IMR-90 (cell line): ENCODE results near the gene RPGR. TPM values are rescaled to one million over a fixed set of nuclear protein-coding genes. Genes with fewer than 3 reads are reported as not detected.

Source experiments
- ATAC-seq: fragments of 200-7000 bp; cut with Tn5 transposase; 2 replicates; pipeline ENCODE4 v1.9.1; 2020; ENCODE audit warnings: low read depth, mild to moderate bottlenecking, moderate library complexity
- BruUV-seq: library from RNA; stranded (reverse); fragments of 400-500 nt; replicated peaks from 2 replicates; lab custom pipeline; 2021; lab: Mats Ljungman, UMichigan
- CTCF ChIA-PET: fragments of 300-600 bp; formaldehyde crosslinking; extraction: SDS; loops from one replicate; lab custom pipeline; 2021; ENCODE audit warnings: antibody characterized with exemption; lab: Yijun Ruan, JAX
- POLR2A ChIA-PET: fragments of 300-600 bp; sonication (Branson Sonifier 250); formaldehyde crosslinking; loops from one replicate; lab custom pipeline; 2022; ENCODE audit warnings: antibody characterized with exemption; ENCODE audit not compliant: unreplicated experiment; lab: Charles Lee
- DNase-seq: peaks from one replicate; pipeline ENCODE4 v3.0.0; 2013
- H2AFZ ChIP-seq: replicated peaks from 2 replicates; pipeline ENCODE3; 2013; ENCODE audit warnings: low read length, mild to moderate bottlenecking; ENCODE audit not compliant: poor library complexity
- H2AK5ac ChIP-seq: 2 replicates; pipeline ENCODE4 v1.6.1; 2013; ENCODE audit warnings: low read depth, low read length, inconsistent platforms
- H2AK9ac ChIP-seq: replicated peaks from 2 replicates; pipeline ENCODE3; 2013; ENCODE audit warnings: mild to moderate bottlenecking, low read depth, low read length, moderate library complexity; ENCODE audit not compliant: poor library complexity
- H2BK120ac ChIP-seq: 2 replicates; pipeline ENCODE4 v1.6.1; 2013; ENCODE audit warnings: low read depth, low read length, inconsistent platforms
- H2BK15ac ChIP-seq: 3 replicates; pipeline ENCODE4 v1.6.1; 2013; ENCODE audit warnings: low read depth, low read length, inconsistent platforms
- H2BK20ac ChIP-seq: 2 replicates; pipeline ENCODE4 v1.6.1; 2013; ENCODE audit warnings: low read depth, mild to moderate bottlenecking, inconsistent platforms, low read length, moderate library complexity
- H2BK5ac ChIP-seq: 2 replicates; pipeline ENCODE4 v1.6.1; 2013; ENCODE audit warnings: mild to moderate bottlenecking, low read depth, low read length, inconsistent platforms; ENCODE audit not compliant: poor library complexity, severe bottlenecking
- H3K14ac ChIP-seq: replicated peaks from 2 replicates; pipeline ENCODE4 v1.6.1; 2013; ENCODE audit warnings: low read depth, low read length, inconsistent platforms
- H3K18ac ChIP-seq: 2 replicates; pipeline ENCODE4 v1.6.1; 2013; ENCODE audit warnings: low read depth, low read length, control low read depth
- H3K23ac ChIP-seq: 2 replicates; pipeline ENCODE4 v1.6.1; 2013; ENCODE audit warnings: low read depth, low read length, inconsistent platforms
- H3K27ac ChIP-seq: 2 replicates; pipeline ENCODE4 v1.5.1; 2013; ENCODE audit warnings: mild to moderate bottlenecking, control low read depth, low read length; ENCODE audit not compliant: insufficient read depth
- H3K27me3 ChIP-seq: 2 replicates; pipeline ENCODE4 v1.6.1; 2013; ENCODE audit warnings: low read length; ENCODE audit not compliant: control insufficient read depth, insufficient read depth
- H3K36me3 ChIP-seq: 2 replicates; pipeline ENCODE4 v1.6.1; 2013; ENCODE audit warnings: low read length, mixed read lengths; ENCODE audit not compliant: control insufficient read depth, insufficient read depth
- H3K4ac ChIP-seq: 2 replicates; pipeline ENCODE4 v1.6.1; 2013; ENCODE audit warnings: low read depth, low read length, inconsistent platforms
- H3K4me1 ChIP-seq: 2 replicates; pipeline ENCODE4 v1.6.1; 2013; ENCODE audit warnings: low read length, mixed read lengths; ENCODE audit not compliant: control insufficient read depth, insufficient read depth
- H3K4me2 ChIP-seq: 2 replicates; pipeline ENCODE4 v1.6.1; 2013; ENCODE audit warnings: low read depth, mild to moderate bottlenecking, control low read depth, low read length, moderate library complexity
- H3K4me3 ChIP-seq: 2 replicates; pipeline ENCODE4 v1.5.1; 2013; ENCODE audit warnings: low read depth, mild to moderate bottlenecking, control low read depth, low read length, moderate library complexity; ENCODE audit not compliant: insufficient read depth
- H3K56ac ChIP-seq: 2 replicates; pipeline ENCODE4 v1.6.1; 2013; ENCODE audit warnings: low read length, inconsistent platforms; ENCODE audit not compliant: insufficient read depth; ENCODE audit errors: extremely low read depth
- H3K79me1 ChIP-seq, 2 experiments: 2 replicates each; pipeline ENCODE4 v1.6.1; 2013; ENCODE audit warnings: low read length in 2 of 2, inconsistent platforms in 1 of 2, low read depth in 1 of 2
- H3K9ac ChIP-seq: 2 replicates; pipeline ENCODE4 v1.6.1; 2013; ENCODE audit warnings: low read depth, low read length, control low read depth
- H3K9me1 ChIP-seq: 2 replicates; pipeline ENCODE4 v1.6.1; 2013; ENCODE audit warnings: low read length, inconsistent platforms; ENCODE audit not compliant: insufficient read depth
- H3K9me3 ChIP-seq: 2 replicates; pipeline ENCODE4 v1.6.1; 2013; ENCODE audit warnings: low read length; ENCODE audit not compliant: control insufficient read depth, insufficient read depth
- H4K20me1 ChIP-seq: 2 replicates; pipeline ENCODE4 v1.6.1; 2013; ENCODE audit warnings: low read length, inconsistent platforms; ENCODE audit not compliant: insufficient read depth
- H4K5ac ChIP-seq: 2 replicates; pipeline ENCODE4 v1.6.1; 2013; ENCODE audit warnings: mild to moderate bottlenecking, low read depth, low read length, control low read depth
- H4K8ac ChIP-seq, 2 experiments: 2 replicates each; pipeline ENCODE4 v1.6.1; 2013; ENCODE audit warnings: low read depth in 2 of 2, low read length in 2 of 2, control low read depth in 1 of 2, inconsistent platforms in 1 of 2
- H4K91ac ChIP-seq: 2 replicates; pipeline ENCODE4 v1.6.1; 2013; ENCODE audit warnings: low read depth, low read length, inconsistent platforms; ENCODE audit not compliant: insufficient read depth
- CHD1 ChIP-seq: IDR thresholded peaks from 2 replicates; pipeline ENCODE4 v1.6.1; 2012; ENCODE audit warnings: low read depth, low read length, improper control_type of control experiment
- FOS ChIP-seq: fragments of 150-350 bp; IDR thresholded peaks from 2 replicates; pipeline ENCODE4 v1.6.1; 2016; ENCODE audit warnings: low read depth, low read length
- MAFK ChIP-seq: IDR thresholded peaks from 2 replicates; pipeline ENCODE4 v1.6.1; 2012; ENCODE audit warnings: low read depth, low read length, improper control_type of control experiment
- NFE2L2 ChIP-seq: fragments of 150-350 bp; IDR thresholded peaks from 2 replicates; pipeline ENCODE4 v1.6.1; 2016; ENCODE audit warnings: low read depth, mild to moderate bottlenecking, low read length
- RCOR1 ChIP-seq: IDR thresholded peaks from 2 replicates; pipeline ENCODE4 v1.6.1; 2012; ENCODE audit warnings: mild to moderate bottlenecking, low read length, improper control_type of control experiment; ENCODE audit not compliant: insufficient replicate concordance
- RFX5 ChIP-seq: IDR thresholded peaks from 2 replicates; pipeline ENCODE4 v1.8.0; 2012; ENCODE audit warnings: low read depth, mild to moderate bottlenecking, low read length, moderate library complexity
- WGBS, 2 experiments: methylation state at CpG; one replicate each; pipeline versions ENCODE4 v1.1.5 to v1.1.7; 2013; ENCODE audit warnings: missing lambda C conversion rate in 2 of 2; ENCODE audit not compliant: insufficient read length in 1 of 2; ENCODE audit errors: extremely low coverage in 2 of 2; 5-methylcytosine and 5-hydroxymethylcytosine counted together
- dilution Hi-C: fragments of 300-500 bp; cut with HindIII; formaldehyde crosslinking; loops from one replicate; pipeline ENCODE4 v1.14.3; 2018; ENCODE audit warnings: low sequenced_read_pairs; ENCODE audit not compliant: unreplicated experiment
- in situ Hi-C: fragments of 300-500 bp; cut with MboI; formaldehyde crosslinking; loops from 3 replicates; pipeline ENCODE4 v1.14.3; 2019; ENCODE audit warnings: low sequenced_read_pairs, inconsistent platforms, mixed read lengths
- intact Hi-C: fragments of 100-400 bp; cut with micrococcal nuclease; formaldehyde crosslinking; loops from 2 replicates; pipeline ENCODE4 v1.10.0; 2022
- polyA plus RNA-seq, 3 experiments: library from polyadenylated mRNA; depleted of rRNA; stranded (reverse); fragments of >200 nt; gene quantifications; 2 replicates each; pipeline ENCODE4 v1.2.3, GENCODE V29; 2012; ENCODE audit warnings: low replicate concordance in 1 of 3
- total RNA-seq: library from RNA; depleted of rRNA; stranded (reverse); fragments of >200 nt; gene quantifications from 2 replicates; pipeline ENCODE4 v1.2.3, GENCODE V29; 2012
- TF ChIP-seq, protein P1 (sequence below): fragments of 150-350 bp; IDR thresholded peaks from 2 replicates; pipeline ENCODE4 v1.6.1; 2016; ENCODE audit warnings: low read depth, mild to moderate bottlenecking, low read length, moderate library complexity, borderline replicate concordance
- TF ChIP-seq, protein P2 (sequence below): fragments of 150-350 bp; IDR thresholded peaks from 2 replicates; pipeline ENCODE4 v1.6.1; 2017; ENCODE audit warnings: mild to moderate bottlenecking, antibody characterized with exemption, low read length, low read depth

The RPGR gene
- total and polyA plus RNA-seq, 2 of the 4 experiments (the other 2 are of a cell fraction) = 2.2 to 3.8 TPM

DNA sequence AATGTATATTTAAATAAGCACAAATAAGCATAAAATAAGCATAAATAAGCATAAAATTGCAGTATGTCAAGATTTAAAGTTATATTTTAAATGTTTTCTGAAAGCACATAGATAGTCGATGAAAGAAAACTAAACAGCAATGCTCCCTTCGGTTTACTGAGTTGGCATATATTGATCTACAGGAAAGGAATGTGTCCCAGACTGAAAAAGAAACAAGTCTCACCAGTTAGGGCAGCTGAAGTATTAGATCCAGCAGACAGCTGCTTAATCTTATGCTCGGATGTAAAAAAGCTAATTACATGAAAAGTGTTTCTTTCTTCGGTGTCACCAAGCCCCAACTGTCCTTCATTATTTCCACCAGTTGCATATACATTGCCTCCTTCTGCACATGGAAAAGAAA lies 8.7 kb downstream of the RPGR start:
- CTCF ChIA-PET = interaction anchor here (0.8 kb wide), 1 partner anchor 9 kb away, joined by 3 read pairs; the partner anchor contains the start of gene RPGR
- no peak overlapping the region for H3K4me2 ChIP-seq

More for the DNA sequence above, 8.7 kb downstream of the RPGR start:
- Histone ChIP-seq H2BK20ac (no peak overlapping the region), H2BK120ac (no peak overlapping the region), H3K4me1 (no peaks in the 10 kb centered on the region), H3K9me1 (no peaks in the 10 kb centered on the region), H3K9me3 (no peaks in the 10 kb centered on the region), H4K8ac (no peak overlapping the region), H3K14ac (no peak overlapping the region), H3K36me3 (no peaks in the 10 kb centered on the region), H3K4ac (no peak overlapping the region), H2BK15ac (no peak overlapping the region), H3K79me1 (no peaks in the 10 kb centered on the region), H3K27ac (no peak overlapping the region), H2AK9ac (no peak overlapping the region), H4K20me1 (no peaks in the 10 kb centered on the region), H3K4me3 (no peak overlapping the region), H2AFZ (no peak overlapping the region), H4K5ac (no peak overlapping the region), H2AK5ac (no peak overlapping the region), H3K56ac (no peak overlapping the region), H3K9ac (no peak overlapping the region), H4K91ac (no peak overlapping the region), H3K23ac (no peak overlapping the region), H3K27me3 (no peaks in the 10 kb centered on the region), H3K18ac (no peak overlapping the region), H2BK5ac (no peak overlapping the region)
- WGBS, 2 experiments = no CpG with 5 or more reads among the region's 4 CpGs
- no peak for TF ChIP-seq CHD1
- TF ChIP-seq RFX5 = no peak
- no peak for TF ChIP-seq NFE2L2
- no peak for TF ChIP-seq MAFK
- TF ChIP-seq FOS = no peak
- TF ChIP-seq, protein P1, sequence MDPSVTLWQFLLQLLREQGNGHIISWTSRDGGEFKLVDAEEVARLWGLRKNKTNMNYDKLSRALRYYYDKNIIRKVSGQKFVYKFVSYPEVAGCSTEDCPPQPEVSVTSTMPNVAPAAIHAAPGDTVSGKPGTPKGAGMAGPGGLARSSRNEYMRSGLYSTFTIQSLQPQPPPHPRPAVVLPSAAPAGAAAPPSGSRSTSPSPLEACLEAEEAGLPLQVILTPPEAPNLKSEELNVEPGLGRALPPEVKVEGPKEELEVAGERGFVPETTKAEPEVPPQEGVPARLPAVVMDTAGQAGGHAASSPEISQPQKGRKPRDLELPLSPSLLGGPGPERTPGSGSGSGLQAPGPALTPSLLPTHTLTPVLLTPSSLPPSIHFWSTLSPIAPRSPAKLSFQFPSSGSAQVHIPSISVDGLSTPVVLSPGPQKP = no peak
- TF ChIP-seq, protein P2, sequence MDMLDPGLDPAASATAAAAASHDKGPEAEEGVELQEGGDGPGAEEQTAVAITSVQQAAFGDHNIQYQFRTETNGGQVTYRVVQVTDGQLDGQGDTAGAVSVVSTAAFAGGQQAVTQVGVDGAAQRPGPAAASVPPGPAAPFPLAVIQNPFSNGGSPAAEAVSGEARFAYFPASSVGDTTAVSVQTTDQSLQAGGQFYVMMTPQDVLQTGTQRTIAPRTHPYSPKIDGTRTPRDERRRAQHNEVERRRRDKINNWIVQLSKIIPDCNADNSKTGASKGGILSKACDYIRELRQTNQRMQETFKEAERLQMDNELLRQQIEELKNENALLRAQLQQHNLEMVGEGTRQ = no peak
- no peak for TF ChIP-seq RCOR1
- ATAC-seq (no peak), DNase-seq (no peak)
- in situ Hi-C loops (no loop called here), dilution Hi-C loops (no loop called here), intact Hi-C loops (no loop called here)
- POLR2A ChIA-PET = no interaction called here
- no TSS peak for BruUV-seq
